ENCODE data around the gene ZNF57.
A peak's percentile ranks its signal among the peaks of the same experiment; 100 is the strongest.
"Not testable (repeated sequence)": the region's sequence is repeated elsewhere in the genome, so short reads cannot be mapped to it uniquely, and the experiment has no call there.

Gene ZNF57

GRCh38 chr19:2896694-2897093, 4.0 kb upstream of the ZNF57 start:
- no peak for DNase-seq (ENCODE audit: low read depth, low spot score)

- DNase-seq (ENCODE audit: low read depth, low spot score), result no peak
Measured at GRCh38 chr19:2902590-2903218, 2.0 kb downstream of the ZNF57 start.

GRCh38 chr19:2903326-2903725, 2.6 kb downstream of the ZNF57 start:
- not testable (repeated sequence) for DNase-seq (ENCODE audit: low read depth, low spot score)

- DNase-seq (ENCODE audit: low read depth, low spot score), result no peak
Measured at GRCh38 chr19:2905918-2906519, 5.3 kb downstream of the ZNF57 start.

GRCh38 chr19:2906631-2907195, 6.0 kb downstream of the ZNF57 start:
- DNase-seq (ENCODE audit: low read depth, low spot score), result no peak

GRCh38 chr19:2912306-2912705, 11.6 kb downstream of the ZNF57 start:
- DNase-seq (ENCODE audit: low read depth, low spot score), result no peak

- no peak for DNase-seq (ENCODE audit: low read depth, low spot score)
Measured at GRCh38 chr19:2917275-2918184, 16.8 kb downstream of the ZNF57 start.

GRCh38 chr19:2922987-2923386, 22.3 kb downstream of the ZNF57 start:
- DNase-seq (ENCODE audit: low read depth, low spot score), result no peak

- DNase-seq (ENCODE audit: low read depth, low spot score), result no peak
Measured at GRCh38 chr19:2923510-2923909, 22.8 kb downstream of the ZNF57 start.

GRCh38 chr19:2926341-2927031, 25.8 kb downstream of the ZNF57 start:
- no peak for DNase-seq (ENCODE audit: low read depth, low spot score)

GRCh38 chr19:2927032-2927430, 26.3 kb downstream of the ZNF57 start:
- no peak for DNase-seq (ENCODE audit: low read depth, low spot score)

- no peak for DNase-seq (ENCODE audit: low read depth, low spot score)
Measured at GRCh38 chr19:2933490-2933910, 32.8 kb downstream of the ZNF57 start.

- not testable (repeated sequence) for DNase-seq (ENCODE audit: low read depth, low spot score)
Measured at GRCh38 chr19:2935863-2936262, 35.1 kb downstream of the ZNF57 start.

- DNase-seq (ENCODE audit: low read depth, low spot score), result no peak
Measured at GRCh38 chr19:2942928-2943640, 42.4 kb downstream of the ZNF57 start.

- no peak for DNase-seq (ENCODE audit: low read depth, low spot score)
Measured at GRCh38 chr19:2944403-2944774, 43.7 kb downstream of the ZNF57 start.

- DNase-seq (ENCODE audit: low read depth, low spot score), result peak; percentile 95
Measured at GRCh38 chr19:2944775-2945574, 44.2 kb downstream of the ZNF57 start, which contains the start of gene ZNF77. TSS of gene ZNF77 (minus strand) at chr19:2944971. CDS start at chr19:2944840, 131 bp downstream.

- DNase-seq (ENCODE audit: low read depth, low spot score), result no peak
Measured at GRCh38 chr19:2945575-2946184, 45.0 kb downstream of the ZNF57 start.

GRCh38 chr19:2949939-2950285, 49.2 kb downstream of the ZNF57 start:
- no peak for DNase-seq (ENCODE audit: low read depth, low spot score)

- DNase-seq (ENCODE audit: low read depth, low spot score), result peak; percentile 98
Measured at GRCh38 chr19:2950286-2951124, 49.8 kb downstream of the ZNF57 start.
